ENCODE data around the gene PHAF1.

DNA sequence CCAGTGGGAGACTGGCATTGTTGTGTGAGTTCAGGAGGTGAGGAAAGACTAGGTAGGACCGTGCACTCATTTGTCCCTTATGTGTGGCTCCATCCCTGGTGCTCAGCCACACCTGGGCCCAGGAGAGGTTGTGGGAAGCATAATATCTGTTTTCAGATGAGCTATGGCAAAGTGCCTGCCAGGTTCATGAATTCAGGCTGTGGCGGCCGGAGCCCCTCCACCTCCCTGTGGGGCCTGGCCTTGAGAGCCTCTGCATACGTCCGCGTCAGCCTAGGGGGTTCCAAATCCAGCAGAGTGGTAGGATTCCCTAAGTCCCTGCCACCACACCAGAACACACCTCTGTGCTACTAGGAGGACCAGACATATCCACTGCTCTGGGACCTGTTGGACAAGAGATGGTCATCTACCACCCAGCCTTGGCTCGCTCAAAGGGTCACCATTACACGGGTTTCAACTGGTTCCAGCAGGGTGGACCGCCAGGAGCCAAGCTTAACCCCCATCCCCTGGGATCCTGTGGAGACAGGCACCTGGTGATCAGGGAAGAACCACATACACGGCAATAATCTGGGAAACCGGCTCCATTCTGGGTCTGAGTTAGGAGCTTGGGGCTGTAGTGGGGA is 39.0 kb downstream of the PHAF1 start:
- TF ChIP-seq CTCF (IDR thresholded peaks at IDR 0.05): no peak
- no peak for TF ChIP-seq REST (IDR thresholded peaks at IDR 0.05; ENCODE audit: insufficient read depth in 1 of 2, low read depth in 2 of 2, low read length in 1 of 2)
- no peak for TF ChIP-seq POLR2AphosphoS5 (IDR thresholded peaks at IDR 0.05; ENCODE audit: low read depth, low read length)
- no peak for TF ChIP-seq TCF7L2 (IDR thresholded peaks at IDR 0.05; ENCODE audit: low read depth, low read length)
- TF ChIP-seq SIN3A (IDR thresholded peaks at IDR 0.05; ENCODE audit: borderline replicate concordance, insufficient read depth, low read depth, low read length): no peak

Data from Panc1 (cell line).